Measurements from ENCODE around the gene PLEKHA8.

The PLEKHA8 gene

GRCh38 chr7:30102281-30102680, 74.1 kb downstream of the PLEKHA8 start:
- DNase-seq (ENCODE audit: low read depth in 2 of 2, low spot score in 1 of 2), result no peak

GRCh38 chr7:30104157-30104556, 75.9 kb downstream of the PLEKHA8 start:
- no peak for DNase-seq (ENCODE audit: low read depth in 2 of 2, low spot score in 1 of 2)

DNA sequence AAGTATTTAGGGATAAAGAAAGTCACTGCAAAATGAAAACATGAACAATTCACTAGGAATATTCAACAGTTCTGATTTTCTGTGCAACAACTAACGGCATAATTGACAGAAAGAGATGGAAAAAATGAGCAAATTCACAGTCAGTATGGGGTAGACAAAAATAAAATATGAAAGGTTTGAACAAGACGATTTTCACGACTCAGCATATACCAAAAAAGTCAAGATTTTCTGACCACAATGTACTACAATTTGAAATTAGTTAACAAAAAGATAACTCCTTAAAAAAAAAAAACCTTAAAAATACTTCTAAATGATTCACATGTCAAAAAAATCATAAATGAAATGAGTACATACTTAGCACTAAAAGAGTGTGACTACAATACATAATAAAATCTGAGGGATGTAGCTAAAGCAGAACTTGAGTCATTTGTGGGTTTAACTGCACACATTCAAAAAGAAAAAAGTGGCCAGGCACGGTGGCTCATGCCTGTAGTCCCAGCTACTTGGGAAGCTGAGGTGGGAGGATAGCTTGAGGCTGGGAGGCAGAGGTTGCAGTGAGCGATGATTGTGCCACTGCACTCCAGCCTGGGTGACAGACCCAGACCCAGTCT, 84.0 kb downstream of the PLEKHA8 start:
- DNase-seq (ENCODE audit: low read depth in 2 of 2, low spot score in 1 of 2), result no peak

GRCh38 chr7:30113144-30113543, 84.9 kb downstream of the PLEKHA8 start:
- DNase-seq (ENCODE audit: low read depth in 2 of 2, low spot score in 1 of 2), result no peak

GRCh38 chr7:30114536-30115238, 86.5 kb downstream of the PLEKHA8 start:
- DNase-seq (ENCODE audit: low read depth in 2 of 2, low spot score in 1 of 2), result no peak

- DNase-seq (ENCODE audit: low read depth in 2 of 2, low spot score in 1 of 2), result no peak
These were observed 87.6 kb downstream of the PLEKHA8 start for GRCh38 chr7:30115709-30116297.

DNA sequence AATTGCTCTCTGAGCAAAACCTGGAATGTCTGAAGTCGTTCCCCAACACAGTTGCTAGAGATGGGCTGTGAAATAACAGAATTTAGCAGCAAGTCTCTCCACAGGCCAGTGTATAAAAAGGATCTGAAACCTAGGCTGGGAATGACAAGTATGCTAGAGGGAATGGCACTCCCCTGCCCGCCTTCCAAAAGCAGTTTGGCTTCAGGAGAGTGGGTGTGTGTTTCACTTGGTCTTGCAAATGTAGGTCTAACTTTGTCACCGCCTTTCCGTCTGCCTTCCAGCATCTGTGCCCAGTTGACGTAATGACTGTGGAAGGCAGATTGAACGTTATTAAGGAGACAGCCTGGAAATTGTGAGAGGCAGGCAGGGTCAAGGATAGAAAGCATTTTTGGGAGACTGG, 88.6 kb downstream of the PLEKHA8 start:
- no peak for DNase-seq (ENCODE audit: low read depth in 2 of 2, low spot score in 1 of 2)

- DNase-seq (ENCODE audit: low read depth in 2 of 2, low spot score in 1 of 2), result no peak
These were observed 89.7 kb downstream of the PLEKHA8 start for GRCh38 chr7:30117896-30118295.

- DNase-seq (ENCODE audit: low read depth in 2 of 2, low spot score in 1 of 2), result no peak
These were observed 91.8 kb downstream of the PLEKHA8 start for GRCh38 chr7:30119890-30120577.

GRCh38 chr7:30133736-30134610, 105.8 kb downstream of the PLEKHA8 start:
- no peak for DNase-seq (ENCODE audit: low read depth in 2 of 2, low spot score in 1 of 2)

DNA sequence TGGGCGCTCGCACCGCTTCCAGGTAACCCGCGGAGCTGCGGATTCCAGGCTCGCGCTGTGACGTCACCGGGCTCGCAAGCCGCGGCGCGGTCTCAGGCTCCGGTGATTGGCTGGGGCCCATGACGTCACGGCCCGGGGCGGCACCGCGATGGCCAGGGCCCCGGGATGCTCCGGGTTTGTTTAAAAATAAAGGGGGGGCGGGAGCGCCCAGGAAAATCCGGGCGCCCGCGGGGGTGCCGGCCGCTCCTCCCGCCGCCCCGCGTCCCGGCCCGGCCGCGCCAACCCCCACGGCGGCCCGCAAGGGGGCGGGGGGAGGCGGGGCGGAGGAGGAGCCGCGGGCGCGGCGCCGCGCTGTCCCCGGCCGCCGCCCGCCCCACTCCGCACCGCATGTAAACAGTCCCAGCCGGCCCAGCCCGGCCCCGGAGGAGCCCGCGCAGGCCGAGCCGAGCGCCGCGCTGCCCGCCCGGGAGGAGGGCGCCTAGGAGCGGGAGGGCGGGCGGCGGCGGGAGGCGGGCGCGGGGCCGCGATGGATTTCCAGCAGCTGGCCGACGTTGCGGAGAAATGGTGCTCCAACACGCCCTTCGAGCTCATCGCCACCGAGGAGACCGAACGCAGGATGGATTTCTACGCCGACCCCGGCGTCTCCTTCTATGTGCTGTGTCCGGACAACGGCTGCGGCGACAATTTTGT, 106.5 kb downstream of the PLEKHA8 start, which contains the start of gene MTURN:
TSS of gene MTURN (plus strand) at position 376 of the 690 bp plus-strand sequence. CDS start at position 527, 151 bp downstream.
- peak; percentile 69 to 71 for DNase-seq (ENCODE audit: low read depth in 2 of 2, low spot score in 1 of 2)

DNA sequence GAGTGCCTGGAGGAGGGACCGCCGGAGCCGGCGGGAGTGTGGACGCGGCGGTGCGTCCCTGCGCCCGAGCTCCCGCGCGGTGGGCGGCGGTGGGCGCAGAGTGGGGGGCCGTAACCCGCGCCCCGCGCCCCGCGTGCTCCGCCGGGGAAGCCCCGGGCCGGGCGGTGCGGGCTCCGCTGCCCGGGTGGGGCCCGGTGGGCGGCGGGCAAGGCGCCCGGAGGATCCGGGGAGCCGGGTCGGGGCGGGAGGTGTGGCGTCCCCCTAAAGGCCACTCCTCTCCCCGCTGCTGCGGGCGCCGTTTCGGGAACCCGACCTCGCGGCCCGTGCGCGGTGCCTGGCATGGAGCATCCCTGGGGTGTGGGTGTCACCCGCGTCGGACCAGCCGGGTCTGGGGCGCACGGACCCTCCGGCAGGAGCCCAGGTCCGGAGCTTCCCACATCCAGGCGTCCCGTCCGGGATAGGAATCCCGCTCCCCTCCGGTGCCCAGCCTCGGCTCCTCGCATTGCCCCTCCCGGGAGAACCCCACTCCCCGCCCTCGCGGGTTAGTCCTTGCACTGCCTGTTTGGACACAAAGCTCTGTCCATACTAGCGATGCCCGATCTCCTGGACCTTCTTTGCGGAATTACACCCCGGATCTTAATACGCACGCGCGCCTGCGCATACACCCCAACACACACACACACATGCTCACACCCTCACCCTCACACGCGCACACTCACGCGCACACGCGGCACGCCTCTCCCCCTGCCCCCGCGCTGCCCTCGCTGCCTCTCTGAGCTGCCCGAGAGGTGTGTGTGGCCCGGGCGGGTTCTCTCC, 107.3 kb downstream of the PLEKHA8 start:
- no peak for DNase-seq (ENCODE audit: low read depth in 2 of 2, low spot score in 1 of 2)

DNA sequence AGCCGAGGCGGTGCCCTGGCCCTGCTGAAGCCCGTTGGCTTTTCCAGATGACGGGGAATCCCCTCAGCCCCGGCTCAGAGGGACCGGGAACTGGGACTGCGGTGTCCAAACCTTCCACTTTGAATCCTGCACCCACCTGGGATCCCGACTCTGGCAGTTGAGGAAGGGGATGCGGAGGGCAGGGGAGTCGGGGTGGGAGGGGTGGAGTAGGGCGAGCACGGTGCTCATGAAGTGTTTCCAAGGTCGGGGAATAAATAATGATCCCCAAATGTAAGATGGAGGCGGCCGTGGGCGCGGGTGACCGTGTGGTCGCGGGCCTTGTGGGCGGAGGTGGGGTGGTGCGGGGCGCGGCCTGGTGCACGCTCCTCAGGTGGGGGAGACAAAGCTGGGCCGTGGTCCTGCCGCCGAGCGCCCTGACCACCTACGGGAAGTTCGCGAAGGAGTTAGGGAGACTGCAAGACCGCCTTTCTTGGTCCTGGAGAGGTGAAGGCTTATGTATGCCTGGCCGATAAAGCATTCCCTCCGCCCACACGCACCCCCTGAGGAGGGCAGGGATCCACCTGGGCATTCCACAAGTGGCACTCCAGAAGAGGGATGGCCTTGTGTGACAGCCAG, 108.0 kb downstream of the PLEKHA8 start:
- DNase-seq (ENCODE audit: low read depth in 2 of 2, low spot score in 1 of 2), result no peak

DNA sequence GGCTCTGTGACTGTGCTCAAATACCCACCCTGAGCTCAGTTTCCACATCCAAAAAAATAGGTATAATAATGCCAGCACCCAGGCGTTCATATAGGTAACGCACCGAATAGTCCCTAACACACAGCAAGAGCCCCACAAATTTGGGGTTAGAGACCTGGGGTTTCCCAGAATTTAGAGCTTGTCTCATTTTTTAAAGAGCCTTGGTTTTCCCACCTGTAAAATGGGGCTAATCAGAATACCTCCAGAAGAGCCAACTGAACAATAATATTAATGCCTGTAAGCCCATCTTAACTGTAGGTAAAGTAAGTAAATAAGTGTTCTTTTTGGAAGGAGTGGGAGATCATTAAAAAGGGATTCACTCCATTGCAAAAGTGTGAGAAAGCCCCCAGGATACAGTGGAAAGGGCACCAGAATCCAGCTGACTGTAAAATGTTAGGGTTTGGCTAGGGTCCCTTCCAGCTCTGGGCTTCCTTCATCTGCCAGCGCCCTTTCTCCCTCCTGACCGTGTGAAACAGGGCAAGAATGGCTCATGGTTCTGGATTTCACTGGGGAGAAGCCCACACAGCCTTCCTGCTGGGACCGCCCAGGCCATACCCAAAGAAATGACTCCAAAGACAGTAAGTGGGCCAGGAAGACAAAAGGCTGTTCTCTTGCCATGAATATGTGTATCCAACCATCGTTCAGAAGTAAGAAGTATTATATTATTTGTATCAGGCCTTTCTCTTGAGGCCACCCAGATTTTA, 108.7 kb downstream of the PLEKHA8 start:
- DNase-seq (ENCODE audit: low read depth in 2 of 2, low spot score in 1 of 2), result no peak

- no peak for DNase-seq (ENCODE audit: low read depth in 2 of 2, low spot score in 1 of 2)
These were observed 111.7 kb downstream of the PLEKHA8 start for GRCh38 chr7:30139836-30140384.

DNA sequence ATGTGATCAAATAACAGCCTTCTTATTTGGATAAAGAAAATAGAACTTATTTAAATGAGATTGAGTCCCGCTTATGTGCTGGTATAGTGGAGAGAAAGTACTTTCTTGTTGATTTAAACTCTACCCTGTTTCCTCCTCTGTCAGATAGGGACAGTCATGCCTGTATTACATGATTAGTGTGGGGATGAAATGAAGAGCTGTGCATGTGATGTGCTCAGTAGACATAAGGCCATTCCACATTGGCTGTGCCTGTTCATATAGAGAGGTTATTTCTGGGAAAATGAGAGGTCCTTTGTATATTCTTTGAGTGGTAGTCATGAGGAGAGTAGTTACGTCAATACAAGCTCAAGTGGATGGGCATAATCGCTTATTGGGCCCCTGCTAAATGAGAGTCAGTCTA, 112.2 kb downstream of the PLEKHA8 start:
- no peak for DNase-seq (ENCODE audit: low read depth in 2 of 2, low spot score in 1 of 2)

- DNase-seq (ENCODE audit: low read depth in 2 of 2, low spot score in 1 of 2), result no peak
These were observed 114.5 kb downstream of the PLEKHA8 start for GRCh38 chr7:30142710-30143109.

GRCh38 chr7:30143748-30144251, 115.6 kb downstream of the PLEKHA8 start:
- DNase-seq (ENCODE audit: low read depth in 2 of 2, low spot score in 1 of 2), result no peak

Data from stimulated activated CD8-positive, alpha-beta memory T cell treated with anti-CD3 and anti-CD28 coated beads, Interleukin-4, amount 100 ng/mL, for 1 hour (primary cell).